Caco-2 (cell line): ENCODE data around the gene HRG. TPM values are rescaled to one million over a fixed set of nuclear protein-coding genes. Genes with fewer than 3 reads are reported as not detected.

Experiments used
- BruUV-seq: library from RNA; stranded (reverse); fragments of 400-500 nt; replicated peaks from 2 replicates; lab custom pipeline; 2021; lab: Mats Ljungman, UMichigan
- CTCF ChIA-PET: fragments of 300-600 bp; sonication (Branson Sonifier 250); formaldehyde crosslinking; loops from one replicate; lab custom pipeline; 2022; ENCODE audit warnings: antibody characterized with exemption; lab: Charles Lee
- POLR2A ChIA-PET: fragments of 300-600 bp; sonication (Branson Sonifier 250); formaldehyde crosslinking; loops from one replicate; lab custom pipeline; 2022; ENCODE audit warnings: antibody characterized with exemption; lab: Charles Lee
- DNase-seq, 2 experiments: peaks; one replicate each; pipeline versions ENCODE4 v3.0.0 to v3.0.0-alpha.2; 2020 to 2022
- H3K27me3 ChIP-seq: replicated peaks from 2 replicates; pipeline ENCODE4 v1.6.0; 2011; ENCODE audit warnings: low read length; ENCODE audit not compliant: control insufficient read depth, insufficient read depth
- H3K36me3 ChIP-seq: 2 replicates; pipeline ENCODE4 v1.5.1; 2011; ENCODE audit warnings: low read length; ENCODE audit not compliant: control insufficient read depth, insufficient read depth
- H3K4me1 ChIP-seq: fragments of 250-450 bp; sonication (Bioruptor Pico); 2 replicates; pipeline ENCODE4 v1.5.1; 2020; ENCODE audit warnings: mild to moderate bottlenecking
- H3K4me3 ChIP-seq: 2 replicates; pipeline ENCODE4 v1.5.1; 2011; ENCODE audit warnings: low read depth, mild to moderate bottlenecking, control low read depth, low read length
- H3K9me3 ChIP-seq: fragments of 250-450 bp; sonication (Bioruptor Pico); 2 replicates; pipeline ENCODE4 v1.5.1; 2020; ENCODE audit warnings: mild to moderate bottlenecking, moderate library complexity
- H3K27ac Mint-ChIP-seq: one replicate; pipeline ENCODE4 v1.8.0; 2022; ENCODE audit warnings: mixed read lengths; ENCODE audit not compliant: unreplicated experiment
- H3K27me3 Mint-ChIP-seq: one replicate; pipeline ENCODE4 v1.8.0; 2022; ENCODE audit warnings: mixed read lengths; ENCODE audit not compliant: insufficient read depth, unreplicated experiment
- H3K36me3 Mint-ChIP-seq: one replicate; pipeline ENCODE4 v1.8.0; 2022; ENCODE audit warnings: mild to moderate bottlenecking, mixed read lengths; ENCODE audit not compliant: insufficient read depth, unreplicated experiment
- H3K4me1 Mint-ChIP-seq: one replicate; pipeline ENCODE4 v1.8.0; 2022; ENCODE audit warnings: low read depth, mixed read lengths; ENCODE audit not compliant: unreplicated experiment
- H3K4me3 Mint-ChIP-seq: one replicate; pipeline ENCODE4 v1.8.0; 2022; ENCODE audit warnings: mild to moderate bottlenecking, moderate library complexity, mixed read lengths; ENCODE audit not compliant: unreplicated experiment
- H3K9me3 Mint-ChIP-seq: one replicate; pipeline ENCODE4 v1.8.0; 2022; ENCODE audit warnings: mixed read lengths; ENCODE audit not compliant: unreplicated experiment
- CTCF ChIP-seq, 2 experiments: fragments of 200-600 bp in 1 of 2; IDR thresholded peaks; 1 replicate in 1 of 2; 2 replicates in 1 of 2; pipeline versions ENCODE4 v1.5.1 to v1.8.0; 2011 to 2022; ENCODE audit warnings: antibody characterized with exemption in 1 of 2, control low read depth in 1 of 2, inconsistent platforms in 1 of 2, low read depth in 1 of 2, low read length in 1 of 2, mild to moderate bottlenecking in 1 of 2, moderate library complexity in 1 of 2; ENCODE audit not compliant: insufficient read depth in 1 of 2, severe bottlenecking in 1 of 2, unreplicated experiment in 1 of 2
- intact Hi-C: fragments of 100-400 bp; cut with micrococcal nuclease; formaldehyde crosslinking; loops from one replicate; pipeline ENCODE4 v1.10.0; 2022; ENCODE audit not compliant: unreplicated experiment
- total RNA-seq: library from RNA; stranded (reverse); gene quantifications from 2 replicates; pipeline ENCODE4 v1.2.3, GENCODE V29; 2022

Gene HRG
- total RNA-seq, 1 experiment from 2014 or later = not detected

GRCh38 chr3:186617036-186617946 is 48.5 kb upstream of the HRG start:
- Histone ChIP-seq H3K36me3 (0 out of 2 replicates have a peak, but pooled peaks cover 6% of the 10 kb centered on the region), H3K27me3 (no peaks in the 10 kb centered on the region), H3K9me3 (no peaks in the 10 kb centered on the region), H3K4me1 (peaks cover 9% of the 10 kb centered on the region; the same call in 1 of the 2 replicates), H3K4me3 (no peak overlapping the region)
- POLR2A ChIA-PET = interaction anchor here (0.5 kb wide), 1 partner anchor 150 kb away, joined by 6 read pairs; no protein-coding TSS in a partner anchor
- Mint-ChIP-seq H3K9me3 (no peaks in the 10 kb centered on the region), H3K27me3 (no peaks in the 10 kb centered on the region), H3K4me3 (no peak overlapping the region), H3K27ac (no peak overlapping the region), H3K4me1 (peaks cover 19% of the 10 kb centered on the region), H3K36me3 (peaks cover 6% of the 10 kb centered on the region)
- peak; percentile 64 to 71 for TF ChIP-seq CTCF (IDR thresholded peaks at IDR 0.05; ENCODE audit: insufficient read depth in 1 of 2, low read depth in 1 of 2, low read length in 1 of 2, severe bottlenecking in 1 of 2, unreplicated experiment in 1 of 2)
- peak; percentile 60 to 69 for DNase-seq
- CTCF ChIA-PET = interaction anchor here (0.5 to 1.6 kb wide), 8 partner anchors 18 to 227 kb away, joined by 3 to 5 read pairs (median 4); no protein-coding TSS in a partner anchor
- intact Hi-C loops = no loop called here
- no TSS peak for BruUV-seq

GRCh38 chr3:186618318-186618938 is 47.4 kb upstream of the HRG start:
- peaks cover 8% of the 10 kb centered on the region for H3K4me1 Mint-ChIP-seq
- H3K36me3 Mint-ChIP-seq = peaks cover 6% of the 10 kb centered on the region
- no peaks in the 10 kb centered on the region for H3K27me3 Mint-ChIP-seq
- H3K27ac Mint-ChIP-seq = no peak overlapping the region
- BruUV-seq = no TSS peak
- no peaks in the 10 kb centered on the region for H3K9me3 Mint-ChIP-seq
- Histone ChIP-seq H3K4me1 (peaks cover under 1% of the 10 kb centered on the region; the same call in 1 of the 2 replicates), H3K27me3 (no peaks in the 10 kb centered on the region), H3K36me3 (0 out of 2 replicates have a peak, but pooled peaks cover 6% of the 10 kb centered on the region), H3K4me3 (no peak overlapping the region), H3K9me3 (no peaks in the 10 kb centered on the region)
- TF ChIP-seq CTCF (IDR thresholded peaks at IDR 0.05; ENCODE audit: insufficient read depth in 1 of 2, low read depth in 1 of 2, low read length in 1 of 2, severe bottlenecking in 1 of 2, unreplicated experiment in 1 of 2) = no peak
- ChIA-PET CTCF (no interaction called here), POLR2A (no interaction called here)
- no peak overlapping the region for H3K4me3 Mint-ChIP-seq
- no peak for DNase-seq
- intact Hi-C loops = no loop called here

- intact Hi-C loops = no loop called here
- no peak overlapping the region for H3K27ac Mint-ChIP-seq
- no peaks in the 10 kb centered on the region for H3K4me1 ChIP-seq
- no peak for DNase-seq
- H3K4me3 ChIP-seq = no peak overlapping the region
- no peaks in the 10 kb centered on the region for H3K9me3 ChIP-seq
- no peaks in the 10 kb centered on the region for H3K27me3 ChIP-seq
- 0 out of 2 replicates have a peak, but pooled peaks cover 6% of the 10 kb centered on the region for H3K36me3 ChIP-seq
- H3K4me3 Mint-ChIP-seq = no peak overlapping the region
- ChIA-PET POLR2A (no interaction called here), CTCF (interaction anchor here (1.0 kb wide), 1 partner anchor 14 kb away, joined by 3 read pairs; no protein-coding TSS in a partner anchor)
- TF ChIP-seq CTCF (IDR thresholded peaks at IDR 0.05; ENCODE audit: insufficient read depth in 1 of 2, low read depth in 1 of 2, low read length in 1 of 2, severe bottlenecking in 1 of 2, unreplicated experiment in 1 of 2) = no peak
- H3K9me3 Mint-ChIP-seq = no peaks in the 10 kb centered on the region
- H3K36me3 Mint-ChIP-seq = peaks cover 4% of the 10 kb centered on the region
- no peaks in the 10 kb centered on the region for H3K27me3 Mint-ChIP-seq
- peaks cover 5% of the 10 kb centered on the region for H3K4me1 Mint-ChIP-seq
- BruUV-seq = no TSS peak
Observed at GRCh38 chr3:186619787-186620212, 46.0 kb upstream of the HRG start.
